Vagina (tissue), 2 donors: ENCODE data around the gene CCDC57.

Experiments used
- POLR2A ChIP-seq, 2 donors: fragments of 450-650 bp; IDR thresholded peaks; one replicate each; pipeline ENCODE4 v1.6.1; 2017; ENCODE audit warnings: antibody characterized with exemption in 2 of 2, mild to moderate bottlenecking in 2 of 2, moderate library complexity in 2 of 2
- POLR2AphosphoS5 ChIP-seq, 2 donors: sonication (generic); formaldehyde crosslinking; IDR thresholded peaks; one replicate each; pipeline ENCODE4 v1.9.0; 2017; ENCODE audit warnings: antibody characterized with exemption in 2 of 2, mild to moderate bottlenecking in 2 of 2, low read depth in 1 of 2; ENCODE audit not compliant: insufficient read depth in 1 of 2
- TF ChIP-seq, protein P1 (sequence below), 3 experiments: fragments of 450-650 bp in 2 of 3; fragments of 200-600 bp in 1 of 3; sonication (generic) in 1 of 3; IDR thresholded peaks; one replicate each; pipeline ENCODE4 v1.5.1; 2017 to 2019; ENCODE audit warnings: antibody characterized with exemption in 3 of 3, mild to moderate bottlenecking in 2 of 3, moderate library complexity in 2 of 3

- TF ChIP-seq, protein P1, sequence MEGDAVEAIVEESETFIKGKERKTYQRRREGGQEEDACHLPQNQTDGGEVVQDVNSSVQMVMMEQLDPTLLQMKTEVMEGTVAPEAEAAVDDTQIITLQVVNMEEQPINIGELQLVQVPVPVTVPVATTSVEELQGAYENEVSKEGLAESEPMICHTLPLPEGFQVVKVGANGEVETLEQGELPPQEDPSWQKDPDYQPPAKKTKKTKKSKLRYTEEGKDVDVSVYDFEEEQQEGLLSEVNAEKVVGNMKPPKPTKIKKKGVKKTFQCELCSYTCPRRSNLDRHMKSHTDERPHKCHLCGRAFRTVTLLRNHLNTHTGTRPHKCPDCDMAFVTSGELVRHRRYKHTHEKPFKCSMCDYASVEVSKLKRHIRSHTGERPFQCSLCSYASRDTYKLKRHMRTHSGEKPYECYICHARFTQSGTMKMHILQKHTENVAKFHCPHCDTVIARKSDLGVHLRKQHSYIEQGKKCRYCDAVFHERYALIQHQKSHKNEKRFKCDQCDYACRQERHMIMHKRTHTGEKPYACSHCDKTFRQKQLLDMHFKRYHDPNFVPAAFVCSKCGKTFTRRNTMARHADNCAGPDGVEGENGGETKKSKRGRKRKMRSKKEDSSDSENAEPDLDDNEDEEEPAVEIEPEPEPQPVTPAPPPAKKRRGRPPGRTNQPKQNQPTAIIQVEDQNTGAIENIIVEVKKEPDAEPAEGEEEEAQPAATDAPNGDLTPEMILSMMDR (IDR thresholded peaks at IDR 0.05), result no peak
- TF ChIP-seq POLR2AphosphoS5 (IDR thresholded peaks at IDR 0.05; ENCODE audit: insufficient read depth in 1 of 2, low read depth in 1 of 2), result no peak
- TF ChIP-seq POLR2A (IDR thresholded peaks at IDR 0.05), result no peak
These were observed 130.7 kb downstream of the CCDC57 start for GRCh38 chr17:82081966-82082365.
